KMS-11 (cell line): ENCODE data around the gene CASK.
A peak's percentile ranks its signal among the peaks of the same experiment; 100 is the strongest.

ENCODE experiments used
- H2AFZ ChIP-seq: fragments of 200-600 bp; sonication (generic); 2 replicates; pipeline ENCODE4 v1.6.1; 2016; ENCODE audit warnings: antibody characterized with exemption, mixed run types, low read depth
- H3K27ac ChIP-seq: fragments of 200-600 bp; sonication (generic); 2 replicates; pipeline ENCODE4 v1.6.1; 2016; ENCODE audit warnings: mild to moderate bottlenecking, mixed run types
- H3K27me3 ChIP-seq: fragments of 200-600 bp; sonication (generic); 2 replicates; pipeline ENCODE4 v1.6.1; 2017; ENCODE audit warnings: mild to moderate bottlenecking, low read depth, mixed run types, moderate library complexity; ENCODE audit not compliant: insufficient read depth
- H3K36me3 ChIP-seq: fragments of 200-600 bp; sonication (generic); 2 replicates; pipeline ENCODE4 v1.6.1; 2017; ENCODE audit warnings: mild to moderate bottlenecking, mixed run types; ENCODE audit not compliant: insufficient read depth
- H3K4me1 ChIP-seq: fragments of 200-600 bp; sonication (generic); 2 replicates; pipeline ENCODE4 v1.6.1; 2016; ENCODE audit warnings: mild to moderate bottlenecking, low read depth, mixed run types; ENCODE audit not compliant: poor library complexity, severe bottlenecking
- H3K4me2 ChIP-seq: fragments of 200-600 bp; sonication (generic); 2 replicates; pipeline ENCODE4 v1.7.0; 2016; ENCODE audit warnings: mild to moderate bottlenecking, mixed run types
- H3K4me3 ChIP-seq: fragments of 200-600 bp; sonication (generic); IDR thresholded peaks from 2 replicates; pipeline ENCODE4 v1.6.1; 2017; ENCODE audit warnings: low read depth, low read length, mixed read lengths; ENCODE audit not compliant: insufficient read depth
- H3K79me2 ChIP-seq: fragments of 200-600 bp; sonication (generic); 2 replicates; pipeline ENCODE4 v1.6.1; 2016; ENCODE audit warnings: low read depth, mixed run types; ENCODE audit not compliant: insufficient read depth
- H3K9ac ChIP-seq: fragments of 200-600 bp; sonication (generic); 2 replicates; pipeline ENCODE4 v1.6.1; 2016; ENCODE audit warnings: mild to moderate bottlenecking, mixed run types
- H4K20me1 ChIP-seq: fragments of 200-600 bp; sonication (generic); 2 replicates; pipeline ENCODE4 v1.6.1; 2016; ENCODE audit warnings: mild to moderate bottlenecking, mixed run types; ENCODE audit not compliant: insufficient read depth
- CTCF ChIP-seq: fragments of 200-600 bp; sonication (generic); conservative IDR thresholded peaks from 2 replicates; pipeline ENCODE4 v1.6.1; 2017; ENCODE audit warnings: low read depth, mild to moderate bottlenecking, antibody characterized with exemption, low read length, moderate library complexity, mixed read lengths

Gene CASK

GRCh38 chrX:41522081-41522480 lies 401.3 kb downstream of the CASK start:
- TF ChIP-seq CTCF = no peak
- H3K9ac ChIP-seq = no peak overlapping the region
- H4K20me1 ChIP-seq = no peaks in the 10 kb centered on the region
- no peaks in the 10 kb centered on the region for H3K36me3 ChIP-seq
- H3K27me3 ChIP-seq = no peaks in the 10 kb centered on the region
- H3K79me2 ChIP-seq = no peaks in the 10 kb centered on the region
- H2AFZ ChIP-seq = no peak overlapping the region
- no peak overlapping the region for H3K4me2 ChIP-seq
- peaks cover 28% of the 10 kb centered on the region for H3K4me1 ChIP-seq
- H3K4me3 ChIP-seq = no peak overlapping the region
- H3K27ac ChIP-seq = no peak overlapping the region

GRCh38 chrX:41519468-41519867 lies 403.9 kb downstream of the CASK start:
- TF ChIP-seq CTCF = no peak
- Histone ChIP-seq H2AFZ (no peak overlapping the region), H3K9ac (no peak overlapping the region), H3K4me1 (peaks cover 28% of the 10 kb centered on the region), H3K4me3 (no peak overlapping the region), H3K36me3 (no peaks in the 10 kb centered on the region), H3K27me3 (no peaks in the 10 kb centered on the region), H3K4me2 (no peak overlapping the region), H3K27ac (no peak overlapping the region), H4K20me1 (no peaks in the 10 kb centered on the region), H3K79me2 (no peaks in the 10 kb centered on the region)

- no peak for TF ChIP-seq CTCF
- Histone ChIP-seq H3K4me2 (peak overlapping the region; percentile 34; the same call in 1 of the 2 replicates), H3K79me2 (no peaks in the 10 kb centered on the region), H3K27me3 (no peaks in the 10 kb centered on the region), H3K9ac (no peak overlapping the region), H4K20me1 (no peaks in the 10 kb centered on the region), H3K4me1 (peaks cover 35% of the 10 kb centered on the region), H3K36me3 (no peaks in the 10 kb centered on the region), H3K27ac (no peak overlapping the region), H2AFZ (no peak overlapping the region), H3K4me3 (no peak overlapping the region)
These were observed 404.5 kb downstream of the CASK start for GRCh38 chrX:41518841-41519220.

GRCh38 chrX:41518127-41518840 lies 405.1 kb downstream of the CASK start:
- Histone ChIP-seq H3K79me2 (no peaks in the 10 kb centered on the region), H3K4me1 (peaks cover 40% of the 10 kb centered on the region), H3K9ac (no peak overlapping the region), H2AFZ (no peak overlapping the region), H3K4me3 (no peak overlapping the region), H4K20me1 (no peaks in the 10 kb centered on the region), H3K27me3 (no peaks in the 10 kb centered on the region), H3K36me3 (no peaks in the 10 kb centered on the region), H3K27ac (no peak overlapping the region), H3K4me2 (peak overlapping the region; percentile 34; the same call in 1 of the 2 replicates)
- TF ChIP-seq CTCF = no peak
